ENCODE measurements around the gene SERPINF2.

The SERPINF2 gene

DNA sequence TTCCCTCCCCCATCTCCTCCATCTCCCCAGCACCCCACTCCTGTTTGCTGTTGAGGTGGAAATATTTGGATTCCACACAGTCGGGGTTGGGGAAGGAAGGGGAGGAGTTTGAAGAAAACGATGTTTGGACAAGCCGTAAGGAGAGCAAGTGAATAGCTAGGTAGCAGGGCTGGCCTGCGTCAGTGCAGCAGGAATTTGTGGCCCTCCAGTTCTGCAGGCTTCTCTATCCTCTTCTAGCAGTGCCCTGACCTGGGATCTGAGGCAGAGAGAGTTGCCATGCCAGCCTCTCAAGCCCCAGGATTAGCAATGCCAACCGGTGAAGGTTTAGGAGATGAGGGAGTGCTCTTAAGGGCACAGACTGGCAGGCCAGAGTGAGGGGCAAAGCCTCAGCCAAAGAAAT lies 45.0 kb upstream of the SERPINF2 start:
- no peak for TF ChIP-seq TAF1 (IDR thresholded peaks at IDR 0.05; ENCODE audit: low read depth)
- TF ChIP-seq RAD21 (IDR thresholded peaks at IDR 0.05; ENCODE audit: low read depth) = no peak
- no peak for TF ChIP-seq FOXM1 (IDR thresholded peaks at IDR 0.05; ENCODE audit: borderline replicate concordance, low read depth)
- TF ChIP-seq, protein P1, sequence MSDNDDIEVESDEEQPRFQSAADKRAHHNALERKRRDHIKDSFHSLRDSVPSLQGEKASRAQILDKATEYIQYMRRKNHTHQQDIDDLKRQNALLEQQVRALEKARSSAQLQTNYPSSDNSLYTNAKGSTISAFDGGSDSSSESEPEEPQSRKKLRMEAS (IDR thresholded peaks at IDR 0.05) = no peak
- TF ChIP-seq, protein P2, sequence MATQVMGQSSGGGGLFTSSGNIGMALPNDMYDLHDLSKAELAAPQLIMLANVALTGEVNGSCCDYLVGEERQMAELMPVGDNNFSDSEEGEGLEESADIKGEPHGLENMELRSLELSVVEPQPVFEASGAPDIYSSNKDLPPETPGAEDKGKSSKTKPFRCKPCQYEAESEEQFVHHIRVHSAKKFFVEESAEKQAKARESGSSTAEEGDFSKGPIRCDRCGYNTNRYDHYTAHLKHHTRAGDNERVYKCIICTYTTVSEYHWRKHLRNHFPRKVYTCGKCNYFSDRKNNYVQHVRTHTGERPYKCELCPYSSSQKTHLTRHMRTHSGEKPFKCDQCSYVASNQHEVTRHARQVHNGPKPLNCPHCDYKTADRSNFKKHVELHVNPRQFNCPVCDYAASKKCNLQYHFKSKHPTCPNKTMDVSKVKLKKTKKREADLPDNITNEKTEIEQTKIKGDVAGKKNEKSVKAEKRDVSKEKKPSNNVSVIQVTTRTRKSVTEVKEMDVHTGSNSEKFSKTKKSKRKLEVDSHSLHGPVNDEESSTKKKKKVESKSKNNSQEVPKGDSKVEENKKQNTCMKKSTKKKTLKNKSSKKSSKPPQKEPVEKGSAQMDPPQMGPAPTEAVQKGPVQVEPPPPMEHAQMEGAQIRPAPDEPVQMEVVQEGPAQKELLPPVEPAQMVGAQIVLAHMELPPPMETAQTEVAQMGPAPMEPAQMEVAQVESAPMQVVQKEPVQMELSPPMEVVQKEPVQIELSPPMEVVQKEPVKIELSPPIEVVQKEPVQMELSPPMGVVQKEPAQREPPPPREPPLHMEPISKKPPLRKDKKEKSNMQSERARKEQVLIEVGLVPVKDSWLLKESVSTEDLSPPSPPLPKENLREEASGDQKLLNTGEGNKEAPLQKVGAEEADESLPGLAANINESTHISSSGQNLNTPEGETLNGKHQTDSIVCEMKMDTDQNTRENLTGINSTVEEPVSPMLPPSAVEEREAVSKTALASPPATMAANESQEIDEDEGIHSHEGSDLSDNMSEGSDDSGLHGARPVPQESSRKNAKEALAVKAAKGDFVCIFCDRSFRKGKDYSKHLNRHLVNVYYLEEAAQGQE (IDR thresholded peaks at IDR 0.05; ENCODE audit: low read depth) = no peak
- TF ChIP-seq EGR1 (IDR thresholded peaks at IDR 0.05) = no peak
- TF ChIP-seq TCF12 (IDR thresholded peaks at IDR 0.05; ENCODE audit: low read depth) = no peak
- no peak for TF ChIP-seq CREB1 (IDR thresholded peaks at IDR 0.05; ENCODE audit: low read depth)
- TF ChIP-seq ZBTB7A (IDR thresholded peaks at IDR 0.05; ENCODE audit: low read depth) = no peak
- no peak for TF ChIP-seq TEAD4 (IDR thresholded peaks at IDR 0.05)
- TF ChIP-seq EP300 (IDR thresholded peaks at IDR 0.05; ENCODE audit: borderline replicate concordance) = no peak
- TF ChIP-seq NFIC (IDR thresholded peaks at IDR 0.05) = no peak
- no peak for TF ChIP-seq USF1 (IDR thresholded peaks at IDR 0.05)
- TF ChIP-seq YY1 (IDR thresholded peaks at IDR 0.05; ENCODE audit: low read depth) = no peak
- TF ChIP-seq CEBPB (IDR thresholded peaks at IDR 0.05) = no peak

DNA sequence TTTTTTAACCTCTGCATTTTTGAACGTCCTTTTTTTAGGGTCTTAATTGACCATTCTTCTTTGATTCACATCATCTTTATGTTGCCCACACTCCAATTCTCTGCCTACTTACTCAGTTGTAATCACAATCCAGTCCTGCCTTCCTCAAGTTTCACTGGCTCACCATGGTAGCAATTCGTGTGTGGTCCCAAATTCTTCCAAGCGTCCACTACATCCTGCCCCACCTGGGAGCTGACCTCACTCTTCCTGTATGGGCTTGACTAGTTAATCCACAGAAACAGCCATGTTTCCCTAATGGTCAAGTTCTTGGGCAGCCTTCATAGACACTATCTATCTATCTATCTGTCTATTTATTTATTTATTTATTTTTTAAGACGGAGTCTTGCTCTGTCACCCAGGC lies 39.6 kb upstream of the SERPINF2 start:
- TF ChIP-seq ZBTB7A (IDR thresholded peaks at IDR 0.05; ENCODE audit: low read depth) (no peak), CEBPB (IDR thresholded peaks at IDR 0.05) (no peak), FOXM1 (IDR thresholded peaks at IDR 0.05; ENCODE audit: borderline replicate concordance, low read depth) (no peak), EP300 (IDR thresholded peaks at IDR 0.05; ENCODE audit: borderline replicate concordance) (no peak), RAD21 (IDR thresholded peaks at IDR 0.05; ENCODE audit: low read depth) (no peak), USF1 (IDR thresholded peaks at IDR 0.05) (no peak), TEAD4 (IDR thresholded peaks at IDR 0.05) (no peak), CREB1 (IDR thresholded peaks at IDR 0.05; ENCODE audit: low read depth) (no peak), YY1 (IDR thresholded peaks at IDR 0.05; ENCODE audit: low read depth) (no peak), EGR1 (IDR thresholded peaks at IDR 0.05) (no peak), TCF12 (IDR thresholded peaks at IDR 0.05; ENCODE audit: low read depth) (no peak), NFIC (IDR thresholded peaks at IDR 0.05) (no peak)
- TF ChIP-seq, protein P1 (IDR thresholded peaks at IDR 0.05) = no peak
- TF ChIP-seq, protein P2 (IDR thresholded peaks at IDR 0.05; ENCODE audit: low read depth) = no peak

DNA sequence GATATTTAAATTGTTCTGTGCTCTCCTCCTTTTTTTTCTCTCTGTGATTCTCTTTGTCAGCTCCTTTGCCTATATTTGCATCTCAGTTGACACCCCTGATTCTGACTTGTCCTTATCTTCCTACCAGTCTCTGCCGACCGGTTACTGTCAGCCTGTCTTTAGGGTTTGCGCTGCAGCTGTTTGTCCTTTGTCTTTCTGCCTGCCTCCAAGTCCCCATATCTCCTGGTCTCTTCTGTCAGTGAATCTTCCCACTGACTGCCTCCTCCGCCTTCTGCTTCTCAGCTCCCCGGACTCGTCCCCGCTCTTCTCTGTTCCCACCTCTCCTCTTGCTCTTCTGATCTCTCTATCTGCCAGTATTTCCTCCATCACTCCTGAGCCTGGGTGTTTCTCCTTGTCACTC lies 37.7 kb upstream of the SERPINF2 start:
- TF ChIP-seq TCF12 (IDR thresholded peaks at IDR 0.05; ENCODE audit: low read depth) = no peak
- no peak for TF ChIP-seq USF1 (IDR thresholded peaks at IDR 0.05)
- no peak for TF ChIP-seq EP300 (IDR thresholded peaks at IDR 0.05; ENCODE audit: borderline replicate concordance)
- TF ChIP-seq, protein P2 (IDR thresholded peaks at IDR 0.05; ENCODE audit: low read depth) = no peak
- TF ChIP-seq FOXM1 (IDR thresholded peaks at IDR 0.05; ENCODE audit: borderline replicate concordance, low read depth) = no peak
- TF ChIP-seq EGR1 (IDR thresholded peaks at IDR 0.05) = no peak
- no peak for TF ChIP-seq ZBTB7A (IDR thresholded peaks at IDR 0.05; ENCODE audit: low read depth)

DNA sequence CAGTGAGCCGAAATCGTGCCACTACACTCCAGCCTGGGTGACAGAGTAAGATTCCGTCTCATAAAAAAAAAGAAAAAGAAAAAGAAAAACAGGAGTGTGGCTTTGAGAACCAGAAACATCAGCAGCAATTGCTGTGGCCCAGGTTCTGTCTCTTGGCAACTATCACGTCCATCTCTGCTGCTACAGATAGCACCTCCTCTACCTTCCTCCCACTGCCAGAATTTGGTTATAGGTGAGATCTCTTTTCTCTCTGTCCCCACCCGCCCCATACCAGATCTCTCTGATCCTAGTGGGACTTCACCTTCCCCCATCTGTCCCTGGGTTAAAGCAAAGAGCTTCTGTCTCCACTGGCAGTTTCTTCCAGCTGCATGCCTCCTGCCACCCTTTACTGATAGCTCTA lies 35.6 kb upstream of the SERPINF2 start:
- TF ChIP-seq USF1 (IDR thresholded peaks at IDR 0.05) = no peak
- no peak for TF ChIP-seq CREB1 (IDR thresholded peaks at IDR 0.05; ENCODE audit: low read depth)
- TF ChIP-seq RAD21 (IDR thresholded peaks at IDR 0.05; ENCODE audit: low read depth) = no peak
- TF ChIP-seq TAF1 (IDR thresholded peaks at IDR 0.05; ENCODE audit: low read depth) = no peak
- no peak for TF ChIP-seq FOXM1 (IDR thresholded peaks at IDR 0.05; ENCODE audit: borderline replicate concordance, low read depth)
- TF ChIP-seq NFIC (IDR thresholded peaks at IDR 0.05) = no peak
- TF ChIP-seq CEBPB (IDR thresholded peaks at IDR 0.05) = no peak
- no peak for TF ChIP-seq ZBTB7A (IDR thresholded peaks at IDR 0.05; ENCODE audit: low read depth)
- no peak for TF ChIP-seq YY1 (IDR thresholded peaks at IDR 0.05; ENCODE audit: low read depth)
- TF ChIP-seq TCF12 (IDR thresholded peaks at IDR 0.05; ENCODE audit: low read depth) = no peak
- TF ChIP-seq, protein P2 (IDR thresholded peaks at IDR 0.05; ENCODE audit: low read depth) = no peak
- TF ChIP-seq TEAD4 (IDR thresholded peaks at IDR 0.05) = no peak
- no peak for TF ChIP-seq EGR1 (IDR thresholded peaks at IDR 0.05)

All from Ishikawa (cell line).